Hepatocyte (in vitro differentiated cells): ENCODE measurements around the gene MAP3K5. TPM values are rescaled to one million over a fixed set of nuclear protein-coding genes. Genes with fewer than 3 reads are reported as not detected.

Source experiments
- DNase-seq: peaks from one replicate; pipeline ENCODE4 v3.0.0-alpha.2; 2016; ENCODE audit warnings: low spot score
- H2AFZ ChIP-seq: fragments of 200-600 bp; sonication (generic); 2 replicates; pipeline ENCODE4 v1.6.0; 2016; ENCODE audit warnings: antibody characterized with exemption, mild to moderate bottlenecking
- H3K27ac ChIP-seq: fragments of 200-600 bp; sonication (generic); 2 replicates; pipeline ENCODE4 v1.5.1; 2016; ENCODE audit warnings: mild to moderate bottlenecking
- H3K27me3 ChIP-seq: fragments of 200-600 bp; sonication (generic); 2 replicates; pipeline ENCODE4 v1.6.1; 2016
- H3K36me3 ChIP-seq: fragments of 200-600 bp; sonication (generic); replicated peaks from 2 replicates; pipeline ENCODE4 v1.5.1; 2016; ENCODE audit warnings: low read depth; ENCODE audit not compliant: insufficient read depth
- H3K4me1 ChIP-seq: fragments of 200-600 bp; sonication (generic); 2 replicates; pipeline ENCODE4 v1.5.1; 2016; ENCODE audit warnings: mild to moderate bottlenecking, moderate library complexity; ENCODE audit not compliant: insufficient read depth
- H3K4me2 ChIP-seq: fragments of 200-600 bp; sonication (generic); 2 replicates; pipeline ENCODE4 v1.6.0; 2016
- H3K4me3 ChIP-seq: fragments of 200-600 bp; sonication (generic); 2 replicates; pipeline ENCODE4 v1.5.1; 2016; ENCODE audit warnings: mild to moderate bottlenecking
- H3K79me2 ChIP-seq: fragments of 200-600 bp; sonication (generic); 2 replicates; pipeline ENCODE4 v1.6.0; 2017; ENCODE audit warnings: mild to moderate bottlenecking
- H3K9me2 ChIP-seq: fragments of 200-600 bp; sonication (generic); replicated peaks from 2 replicates; pipeline ENCODE4 v1.6.0; 2017; ENCODE audit warnings: mild to moderate bottlenecking; ENCODE audit not compliant: insufficient read depth
- H3K9me3 ChIP-seq: fragments of 200-600 bp; sonication (generic); 2 replicates; pipeline ENCODE4 v1.5.1; 2016; ENCODE audit warnings: low read depth, mild to moderate bottlenecking
- H4K20me1 ChIP-seq: fragments of 200-600 bp; sonication (generic); 2 replicates; pipeline ENCODE4 v1.6.0; 2016; ENCODE audit warnings: mild to moderate bottlenecking; ENCODE audit not compliant: insufficient read depth, poor library complexity, severe bottlenecking
- EZH2 ChIP-seq: fragments of 200-600 bp; sonication (generic); IDR thresholded peaks from 2 replicates; pipeline ENCODE4 v1.6.1; 2016; ENCODE audit warnings: antibody characterized with exemption, mild to moderate bottlenecking, borderline replicate concordance
- EZH2phosphoT487 ChIP-seq: fragments of 200-600 bp; sonication (generic); IDR thresholded peaks from one replicate; pipeline ENCODE4 v1.6.1; 2018; ENCODE audit warnings: antibody characterized with exemption, mild to moderate bottlenecking, low read depth, moderate library complexity; ENCODE audit not compliant: unreplicated experiment, severe bottlenecking
- WGBS: methylation state at CpG from one replicate; pipeline ENCODE4 v1.1.6; 2016; ENCODE audit warnings: low lambda C conversion rate; ENCODE audit errors: missing lambda C conversion rate; 5-methylcytosine and 5-hydroxymethylcytosine counted together
- polyA plus RNA-seq: library from polyadenylated mRNA; unstranded; fragments of >200 nt; fragmentation: Nextera tagmentation; extraction: Ambion mirVana; gene quantifications from 2 replicates; pipeline ENCODE4 v1.2.1, GENCODE V29; 2016
- total RNA-seq: library from RNA; depleted of rRNA; stranded (reverse); fragments of >200 nt; gene quantifications from 2 replicates; pipeline ENCODE4 v1.2.3, GENCODE V29; 2014
- TF ChIP-seq, protein P1 (sequence below): fragments of 200-600 bp; sonication (generic); IDR thresholded peaks from 2 replicates; pipeline ENCODE4 v1.5.1; 2016; ENCODE audit warnings: antibody characterized with exemption, mild to moderate bottlenecking; ENCODE audit not compliant: poor library complexity

MAP3K5 gene
- total and polyA plus RNA-seq, 2 experiments from 2014 or later = 2.2 to 5.9 TPM

DNA sequence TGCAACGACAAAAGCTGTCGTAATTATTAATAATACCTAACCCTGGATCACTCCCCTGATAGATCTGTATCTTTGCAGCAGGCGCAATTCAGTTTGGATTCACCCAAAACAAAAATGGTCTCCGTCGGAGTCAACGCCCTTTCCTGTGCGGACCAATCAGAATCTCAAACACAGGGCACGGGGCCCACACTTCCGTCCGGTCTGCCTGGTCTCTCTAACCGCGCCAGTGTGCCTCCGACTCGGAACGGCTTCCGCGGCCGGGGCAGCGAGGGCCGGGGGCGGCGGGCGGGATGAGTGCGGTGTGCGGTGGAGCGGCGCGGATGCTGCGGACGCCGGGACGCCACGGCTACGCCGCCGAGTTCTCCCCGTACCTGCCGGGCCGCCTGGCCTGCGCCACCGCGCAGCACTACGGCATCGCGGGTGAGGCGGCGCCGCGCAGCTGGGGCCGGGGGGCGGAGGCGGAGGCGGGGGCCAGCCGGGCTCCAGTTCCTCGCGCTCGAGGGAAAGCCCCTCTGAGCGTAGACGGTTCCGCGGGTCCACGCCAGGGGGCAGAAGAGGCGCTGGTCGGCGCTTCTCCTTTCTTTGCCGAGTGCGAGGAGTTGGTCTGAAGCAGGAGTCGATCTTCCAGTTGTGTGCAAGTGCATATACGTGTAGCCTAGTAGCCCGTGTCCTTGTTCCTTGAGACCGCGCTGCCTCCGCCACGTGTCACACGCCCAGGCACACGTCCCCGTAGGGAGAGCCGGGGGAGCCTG lies 30.3 kb upstream of the MAP3K5 start, which contains the start of gene PEX7:
Gene PEX7, plus strand, starts transcription at position 217 of the 752 bp plus-strand sequence. Its CDS starts 74 bp downstream, at position 291.
- no peaks in the 10 kb centered on the region for H3K4me1 ChIP-seq
- peak within 1 kb of the TSS; percentile 95 for H2AFZ ChIP-seq
- H3K27me3 ChIP-seq = peaks cover 4% of the 10 kb centered on the region
- peak within 1 kb of the TSS; percentile 82 for H3K4me2 ChIP-seq
- peak within 1 kb of the TSS; percentile 93 for H3K27ac ChIP-seq
- peaks cover 6% of the 10 kb centered on the region for H3K79me2 ChIP-seq
- H3K4me3 ChIP-seq = peak within 1 kb of the TSS; percentile 45
- 5% methylated on average over 33 of the region's 78 CpGs for WGBS
- H3K9me2 ChIP-seq = no peaks in the 10 kb centered on the region
- no peaks in the 10 kb centered on the region for H3K9me3 ChIP-seq
- no peaks in the 10 kb centered on the region for H3K36me3 ChIP-seq
- TF ChIP-seq EZH2 (no peak), EZH2phosphoT487 (no peak)
- TF ChIP-seq, protein P1, sequence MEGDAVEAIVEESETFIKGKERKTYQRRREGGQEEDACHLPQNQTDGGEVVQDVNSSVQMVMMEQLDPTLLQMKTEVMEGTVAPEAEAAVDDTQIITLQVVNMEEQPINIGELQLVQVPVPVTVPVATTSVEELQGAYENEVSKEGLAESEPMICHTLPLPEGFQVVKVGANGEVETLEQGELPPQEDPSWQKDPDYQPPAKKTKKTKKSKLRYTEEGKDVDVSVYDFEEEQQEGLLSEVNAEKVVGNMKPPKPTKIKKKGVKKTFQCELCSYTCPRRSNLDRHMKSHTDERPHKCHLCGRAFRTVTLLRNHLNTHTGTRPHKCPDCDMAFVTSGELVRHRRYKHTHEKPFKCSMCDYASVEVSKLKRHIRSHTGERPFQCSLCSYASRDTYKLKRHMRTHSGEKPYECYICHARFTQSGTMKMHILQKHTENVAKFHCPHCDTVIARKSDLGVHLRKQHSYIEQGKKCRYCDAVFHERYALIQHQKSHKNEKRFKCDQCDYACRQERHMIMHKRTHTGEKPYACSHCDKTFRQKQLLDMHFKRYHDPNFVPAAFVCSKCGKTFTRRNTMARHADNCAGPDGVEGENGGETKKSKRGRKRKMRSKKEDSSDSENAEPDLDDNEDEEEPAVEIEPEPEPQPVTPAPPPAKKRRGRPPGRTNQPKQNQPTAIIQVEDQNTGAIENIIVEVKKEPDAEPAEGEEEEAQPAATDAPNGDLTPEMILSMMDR = peak; percentile 70
- DNase-seq = peak; percentile 92
- no peaks in the 10 kb centered on the region for H4K20me1 ChIP-seq

GRCh38 chr6:136822046-136822375 lies 29.7 kb upstream of the MAP3K5 start:
- 7% methylated on average over 11 of the region's 11 CpGs for WGBS
- Histone ChIP-seq H3K4me2 (peak overlapping the region; percentile 82), H3K4me1 (no peaks in the 10 kb centered on the region), H3K36me3 (no peaks in the 10 kb centered on the region), H3K9me2 (no peaks in the 10 kb centered on the region), H3K9me3 (no peaks in the 10 kb centered on the region), H3K79me2 (peaks cover 6% of the 10 kb centered on the region), H3K27ac (peak overlapping the region; percentile 93), H3K4me3 (peak overlapping the region; percentile 45), H3K27me3 (peaks cover 4% of the 10 kb centered on the region), H4K20me1 (no peaks in the 10 kb centered on the region), H2AFZ (peak overlapping the region; percentile 95)
- TF ChIP-seq EZH2phosphoT487 = no peak
- no peak for TF ChIP-seq EZH2
- TF ChIP-seq, protein P1 = no peak
- DNase-seq = peak; percentile 23

GRCh38 chr6:136820561-136820960 lies 28.3 kb upstream of the MAP3K5 start:
- H3K36me3 ChIP-seq = no peaks in the 10 kb centered on the region
- DNase-seq = no peak
- H3K9me2 ChIP-seq = no peaks in the 10 kb centered on the region
- peaks cover 4% of the 10 kb centered on the region for H3K27me3 ChIP-seq
- WGBS = 73% methylated on average over 2 of the region's 2 CpGs
- no peaks in the 10 kb centered on the region for H3K9me3 ChIP-seq
- H4K20me1 ChIP-seq = no peaks in the 10 kb centered on the region
- H3K27ac ChIP-seq = no peak overlapping the region
- peaks cover 6% of the 10 kb centered on the region for H3K79me2 ChIP-seq
- H3K4me3 ChIP-seq = no peak overlapping the region
- no peak overlapping the region for H2AFZ ChIP-seq
- TF ChIP-seq EZH2 = no peak
- TF ChIP-seq, protein P1 = no peak
- no peaks in the 10 kb centered on the region for H3K4me1 ChIP-seq
- no peak overlapping the region for H3K4me2 ChIP-seq
